GM12892 (cell line): ENCODE data around the gene NFKB2.

ENCODE experiments used
- POLR2A ChIP-seq: IDR thresholded peaks from 2 replicates; pipeline ENCODE4 v1.6.1; 2011; ENCODE audit warnings: low read depth, low read length, control low read depth
- POLR2AphosphoS5 ChIP-seq: IDR thresholded peaks from 2 replicates; pipeline ENCODE4 v1.6.1; 2011; ENCODE audit warnings: low read depth, low read length, control low read depth

- no peak for TF ChIP-seq POLR2A
- no peak for TF ChIP-seq POLR2AphosphoS5
Measured at GRCh38 chr10:102371295-102371694, 24.2 kb upstream of the NFKB2 start.
